COR-L47 (cell line): ENCODE measurements around the gene OR2L5.

ENCODE experiments used
- DNase-seq: peaks from one replicate; lab custom pipeline; 2025; lab: John Stamatoyannopoulos, UW

Gene OR2L5

GRCh38 chr1:248013229-248013710 lies at the start of gene OR2L5:
OR2L5 (plus strand) TSS chr1:248013660; CDS start chr1:248021948, 8,288 bp downstream.
- no peak for DNase-seq

- no peak for DNase-seq
These were observed 48.5 kb upstream of the OR2L5 start, which contains the start of gene OR2AK2 for GRCh38 chr1:247964933-247965332. OR2AK2 (plus strand) TSS chr1:247965233; CDS start chr1:247965377, 144 bp downstream.

GRCh38 chr1:247966532-247967204 lies 46.8 kb upstream of the OR2L5 start:
- DNase-seq = no peak

- no peak for DNase-seq
These were observed 20.5 kb upstream of the OR2L5 start for GRCh38 chr1:247992986-247993385.

GRCh38 chr1:247998811-247999210 lies 14.6 kb upstream of the OR2L5 start:
- DNase-seq = no peak

GRCh38 chr1:248000169-248000568 lies 13.3 kb upstream of the OR2L5 start:
- DNase-seq = no peak

- no peak for DNase-seq
These were observed 5.7 kb upstream of the OR2L5 start for GRCh38 chr1:248007778-248008177.

GRCh38 chr1:248009681-248010080 lies 3.8 kb upstream of the OR2L5 start:
- no peak for DNase-seq

GRCh38 chr1:248015803-248016202 lies 2.3 kb downstream of the OR2L5 start:
- no peak for DNase-seq

- no peak for DNase-seq
These were observed 16.3 kb downstream of the OR2L5 start, which contains the start of gene OR2L2 for GRCh38 chr1:248029770-248030169. OR2L2 (plus strand) TSS chr1:248030070; CDS start chr1:248038268, 8,198 bp downstream.

- no peak for DNase-seq
These were observed 31.7 kb downstream of the OR2L5 start for GRCh38 chr1:248045209-248045608.

- no peak for DNase-seq
These were observed 33.1 kb downstream of the OR2L5 start, which contains the start of gene OR2L3 for GRCh38 chr1:248046536-248046935. OR2L3 (plus strand) TSS chr1:248046836; CDS start chr1:248060682, 13,846 bp downstream.

- DNase-seq = no peak
These were observed 33.5 kb downstream of the OR2L5 start for GRCh38 chr1:248047008-248047407.

GRCh38 chr1:248054671-248055070 lies 41.2 kb downstream of the OR2L5 start:
- DNase-seq = no peak

GRCh38 chr1:248055261-248055660 lies 41.8 kb downstream of the OR2L5 start:
- no peak for DNase-seq

- DNase-seq = no peak
These were observed 51.6 kb downstream of the OR2L5 start for GRCh38 chr1:248065071-248065470.

- no peak for DNase-seq
These were observed 52.1 kb downstream of the OR2L5 start for GRCh38 chr1:248065604-248066003.
